Measurements from ENCODE around the gene TPCN2.

- TF ChIP-seq CTCF (IDR thresholded peaks at IDR 0.05; ENCODE audit: borderline replicate concordance, extremely low read depth, low read length, poor library complexity, severe bottlenecking) (no peak), EZH2 (IDR thresholded peaks at IDR 0.05; ENCODE audit: borderline replicate concordance, low read depth, low read length, severe bottlenecking) (no peak)
These were observed 18.5 kb downstream of the TPCN2 start for GRCh38 chr11:69067200-69067599.

Data from DND-41 (cell line).